ENCODE data around the gene C17orf113.

DNA sequence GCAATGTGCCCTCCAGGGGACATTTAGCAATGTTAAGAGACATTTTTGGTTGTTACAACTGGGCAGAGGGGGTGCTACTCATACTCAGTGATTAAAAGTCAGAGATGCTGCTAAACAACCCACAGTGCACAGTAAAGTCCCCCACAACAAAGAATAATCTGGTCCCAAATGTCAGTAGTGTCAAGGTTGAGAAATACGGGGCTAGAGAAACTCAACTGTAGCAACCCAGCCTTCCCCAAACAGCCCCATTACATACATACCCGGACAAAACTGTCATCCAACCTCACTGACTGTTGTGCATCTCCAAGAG, 53.6 kb downstream of the C17orf113 start:
- TF ChIP-seq, protein P1, sequence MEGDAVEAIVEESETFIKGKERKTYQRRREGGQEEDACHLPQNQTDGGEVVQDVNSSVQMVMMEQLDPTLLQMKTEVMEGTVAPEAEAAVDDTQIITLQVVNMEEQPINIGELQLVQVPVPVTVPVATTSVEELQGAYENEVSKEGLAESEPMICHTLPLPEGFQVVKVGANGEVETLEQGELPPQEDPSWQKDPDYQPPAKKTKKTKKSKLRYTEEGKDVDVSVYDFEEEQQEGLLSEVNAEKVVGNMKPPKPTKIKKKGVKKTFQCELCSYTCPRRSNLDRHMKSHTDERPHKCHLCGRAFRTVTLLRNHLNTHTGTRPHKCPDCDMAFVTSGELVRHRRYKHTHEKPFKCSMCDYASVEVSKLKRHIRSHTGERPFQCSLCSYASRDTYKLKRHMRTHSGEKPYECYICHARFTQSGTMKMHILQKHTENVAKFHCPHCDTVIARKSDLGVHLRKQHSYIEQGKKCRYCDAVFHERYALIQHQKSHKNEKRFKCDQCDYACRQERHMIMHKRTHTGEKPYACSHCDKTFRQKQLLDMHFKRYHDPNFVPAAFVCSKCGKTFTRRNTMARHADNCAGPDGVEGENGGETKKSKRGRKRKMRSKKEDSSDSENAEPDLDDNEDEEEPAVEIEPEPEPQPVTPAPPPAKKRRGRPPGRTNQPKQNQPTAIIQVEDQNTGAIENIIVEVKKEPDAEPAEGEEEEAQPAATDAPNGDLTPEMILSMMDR (IDR thresholded peaks at IDR 0.05), result no peak
- no peak for TF ChIP-seq POLR2A (IDR thresholded peaks at IDR 0.05)
- TF ChIP-seq EP300 (IDR thresholded peaks at IDR 0.05; ENCODE audit: low read depth), result no peak
